Endodermal cell (in vitro differentiated cells): Measurements from ENCODE around the gene DTNB. TPM values are rescaled to one million over a fixed set of nuclear protein-coding genes. Genes with fewer than 3 reads are reported as not detected.

ENCODE experiments used
- DNase-seq: peaks from one replicate; pipeline ENCODE4 v3.0.0-alpha.2; 2017
- H3K27ac ChIP-seq: 2 replicates; pipeline ENCODE4 v1.5.1; 2013; ENCODE audit warnings: mild to moderate bottlenecking, low read depth, low read length, moderate library complexity
- H3K27me3 ChIP-seq: 2 replicates; pipeline ENCODE4 v1.6.1; 2013; ENCODE audit warnings: mild to moderate bottlenecking, low read length, moderate library complexity; ENCODE audit not compliant: insufficient read depth, control insufficient read depth, poor library complexity, severe bottlenecking
- H3K36me3 ChIP-seq: 2 replicates; pipeline ENCODE4 v1.7.0; 2013; ENCODE audit warnings: mild to moderate bottlenecking, low read length, moderate library complexity; ENCODE audit not compliant: control insufficient read depth, insufficient read depth
- H3K4me1 ChIP-seq: one replicate; pipeline ENCODE4 v1.7.0; 2013; ENCODE audit warnings: low read length; ENCODE audit not compliant: control insufficient read depth, insufficient read depth
- H3K4me3 ChIP-seq: 2 replicates; pipeline ENCODE4 v1.5.1; 2013; ENCODE audit warnings: mild to moderate bottlenecking, low read length, moderate library complexity
- H3K9ac ChIP-seq: 2 replicates; pipeline ENCODE4 v1.6.1; 2013; ENCODE audit warnings: mild to moderate bottlenecking, low read length, moderate library complexity; ENCODE audit not compliant: poor library complexity, severe bottlenecking; ENCODE audit errors: extremely low read depth
- H3K9me3 ChIP-seq: 2 replicates; pipeline ENCODE4 v1.6.1; 2013; ENCODE audit warnings: mild to moderate bottlenecking, low read length, moderate library complexity; ENCODE audit not compliant: control insufficient read depth
- H3K27ac Mint-ChIP-seq: 2 replicates; pipeline ENCODE4 v1.8.0; 2020; ENCODE audit warnings: mixed read lengths
- H3K27me3 Mint-ChIP-seq: 2 replicates; pipeline ENCODE4 v1.8.0; 2021; ENCODE audit warnings: mild to moderate bottlenecking, mixed read lengths; ENCODE audit not compliant: insufficient read depth
- H3K36me3 Mint-ChIP-seq: 2 replicates; pipeline ENCODE4 v1.8.0; 2020; ENCODE audit warnings: low read depth, mixed read lengths
- H3K4me1 Mint-ChIP-seq: 2 replicates; pipeline ENCODE4 v1.8.0; 2020; ENCODE audit warnings: mixed read lengths
- H3K4me3 Mint-ChIP-seq: 2 replicates; pipeline ENCODE4 v1.8.0; 2020; ENCODE audit warnings: mild to moderate bottlenecking, moderate library complexity, mixed read lengths
- H3K9me3 Mint-ChIP-seq: 2 replicates; pipeline ENCODE4 v1.8.0; 2020; ENCODE audit warnings: mild to moderate bottlenecking, mixed read lengths
- WGBS, 2 experiments: methylation state at CpG; one replicate each; pipeline versions ENCODE4 v1.1.5 to v1.1.7; 2013; ENCODE audit warnings: missing lambda C conversion rate in 2 of 2, mixed read lengths in 1 of 2; ENCODE audit not compliant: insufficient coverage in 1 of 2, insufficient read length in 1 of 2; 5-methylcytosine and 5-hydroxymethylcytosine counted together
- total RNA-seq, 2 donors: library from RNA; stranded (reverse); fragmentation: NEBNext Ultra II Directional in 1 of 2; extraction: Animal tissue kit (Norgen Biotek cat#: 25700) in 1 of 2; gene quantifications; 2 replicates in 1 of 2; 3 replicates in 1 of 2; pipeline ENCODE4 v1.2.1, GENCODE V29; 2021
- TF ChIP-seq, protein P1 (sequence below): fragments of 200-600 bp; sonication (generic); conservative IDR thresholded peaks from 2 replicates; pipeline ENCODE4 v1.5.0; 2021; ENCODE audit warnings: antibody characterized with exemption, mild to moderate bottlenecking

The DTNB gene
- total RNA-seq, 2 donors from 2014 or later: 38.8 to 48.7 TPM

DNA sequence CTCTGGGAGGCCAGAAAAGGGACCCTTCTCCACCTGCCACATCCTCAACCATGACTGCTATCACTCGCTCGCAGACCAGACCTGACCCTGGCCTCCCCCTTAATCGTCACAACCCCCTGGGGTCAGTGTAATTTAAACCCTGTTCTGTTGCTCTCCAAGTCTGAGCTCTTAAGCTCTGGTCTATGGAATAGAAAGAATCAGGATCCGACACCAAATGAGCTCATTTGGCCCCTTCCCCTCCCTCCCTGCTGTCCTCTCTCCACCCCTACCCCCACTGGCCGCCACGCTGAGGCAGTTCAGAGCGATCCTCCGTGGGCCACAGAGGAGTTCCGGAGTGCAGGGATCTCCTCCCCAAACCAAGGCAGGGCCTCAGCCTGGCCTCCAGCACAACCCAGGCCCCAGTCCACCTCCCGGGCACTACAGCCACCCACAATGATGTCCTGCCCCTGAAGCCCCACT, 337.0 kb downstream of the DTNB start:
- Mint-ChIP-seq H3K36me3 (no peaks in the 10 kb centered on the region), H3K4me1 (peaks cover 12% of the 10 kb centered on the region), H3K4me3 (no peak overlapping the region), H3K9me3 (no peaks in the 10 kb centered on the region), H3K27ac (no peak overlapping the region), H3K27me3 (no peaks in the 10 kb centered on the region)
- no peaks in the 10 kb centered on the region for H3K27me3 ChIP-seq
- WGBS, 2 experiments: 48 to 50% methylated on average over 4 to 10 of the region's 10 CpGs
- no peak overlapping the region for H3K9ac ChIP-seq
- TF ChIP-seq, protein P1, sequence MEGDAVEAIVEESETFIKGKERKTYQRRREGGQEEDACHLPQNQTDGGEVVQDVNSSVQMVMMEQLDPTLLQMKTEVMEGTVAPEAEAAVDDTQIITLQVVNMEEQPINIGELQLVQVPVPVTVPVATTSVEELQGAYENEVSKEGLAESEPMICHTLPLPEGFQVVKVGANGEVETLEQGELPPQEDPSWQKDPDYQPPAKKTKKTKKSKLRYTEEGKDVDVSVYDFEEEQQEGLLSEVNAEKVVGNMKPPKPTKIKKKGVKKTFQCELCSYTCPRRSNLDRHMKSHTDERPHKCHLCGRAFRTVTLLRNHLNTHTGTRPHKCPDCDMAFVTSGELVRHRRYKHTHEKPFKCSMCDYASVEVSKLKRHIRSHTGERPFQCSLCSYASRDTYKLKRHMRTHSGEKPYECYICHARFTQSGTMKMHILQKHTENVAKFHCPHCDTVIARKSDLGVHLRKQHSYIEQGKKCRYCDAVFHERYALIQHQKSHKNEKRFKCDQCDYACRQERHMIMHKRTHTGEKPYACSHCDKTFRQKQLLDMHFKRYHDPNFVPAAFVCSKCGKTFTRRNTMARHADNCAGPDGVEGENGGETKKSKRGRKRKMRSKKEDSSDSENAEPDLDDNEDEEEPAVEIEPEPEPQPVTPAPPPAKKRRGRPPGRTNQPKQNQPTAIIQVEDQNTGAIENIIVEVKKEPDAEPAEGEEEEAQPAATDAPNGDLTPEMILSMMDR: no peak
- H3K4me1 ChIP-seq: peaks cover 10% of the 10 kb centered on the region
- DNase-seq: no peak
- no peak overlapping the region for H3K4me3 ChIP-seq
- H3K27ac ChIP-seq: no peak overlapping the region
- H3K9me3 ChIP-seq: no peaks in the 10 kb centered on the region
- no peaks in the 10 kb centered on the region for H3K36me3 ChIP-seq

DNA sequence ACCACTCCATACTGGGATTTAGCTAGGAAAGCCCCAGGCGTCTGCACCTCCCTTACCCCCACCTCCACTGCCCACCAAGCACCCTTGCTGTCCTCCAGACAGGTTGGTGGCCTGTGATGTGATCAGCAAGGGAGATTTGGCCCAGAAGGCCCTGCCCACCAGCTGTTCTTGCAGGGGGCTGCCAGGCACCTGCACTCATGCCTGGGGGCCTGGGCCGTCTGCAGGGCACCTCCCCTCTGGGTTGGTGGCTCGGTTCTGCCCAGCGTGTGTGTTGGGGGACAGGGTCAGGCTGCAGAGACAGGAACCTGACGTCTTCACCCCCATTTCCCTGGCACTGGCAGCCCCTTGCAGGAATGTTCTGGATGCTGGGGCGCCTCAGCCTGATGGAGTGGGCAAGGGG, 337.4 kb downstream of the DTNB start:
- H3K36me3 ChIP-seq: no peaks in the 10 kb centered on the region
- H3K27ac ChIP-seq: no peak overlapping the region
- no peak overlapping the region for H3K4me3 ChIP-seq
- no peak overlapping the region for H3K9ac ChIP-seq
- H3K4me1 Mint-ChIP-seq: peaks cover 12% of the 10 kb centered on the region
- H3K4me1 ChIP-seq: peaks cover 10% of the 10 kb centered on the region
- DNase-seq: no peak
- no peaks in the 10 kb centered on the region for H3K9me3 ChIP-seq
- no peaks in the 10 kb centered on the region for H3K9me3 Mint-ChIP-seq
- no peaks in the 10 kb centered on the region for H3K27me3 Mint-ChIP-seq
- H3K27ac Mint-ChIP-seq: no peak overlapping the region
- H3K27me3 ChIP-seq: no peaks in the 10 kb centered on the region
- WGBS, 2 experiments: 55 to 80% methylated on average over 2 to 6 of the region's 6 CpGs
- H3K4me3 Mint-ChIP-seq: no peak overlapping the region
- TF ChIP-seq, protein P1: no peak
- H3K36me3 Mint-ChIP-seq: no peaks in the 10 kb centered on the region

DNA sequence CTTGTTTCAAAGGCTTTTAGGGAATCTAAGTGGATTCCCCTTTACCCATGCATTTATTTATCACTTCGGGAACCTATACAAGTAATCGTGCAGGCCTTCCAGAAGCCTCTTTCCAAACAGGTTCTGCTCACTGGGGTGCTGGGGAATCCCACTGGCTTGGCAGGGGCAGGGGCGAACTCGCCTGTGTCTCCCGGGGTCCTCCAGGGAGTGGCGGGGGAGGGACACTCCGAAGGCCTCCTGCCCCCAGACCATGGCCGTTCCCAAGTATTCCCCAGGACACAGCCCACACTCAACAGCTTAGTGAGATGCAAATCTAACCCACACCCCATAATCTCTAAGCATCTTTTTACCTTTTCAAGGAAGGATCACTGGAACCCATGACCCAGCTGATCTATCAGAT, 338.2 kb downstream of the DTNB start:
- 80 to 83% methylated on average over 5 to 8 of the region's 8 CpGs for WGBS, 2 experiments
- Mint-ChIP-seq H3K4me3 (no peak overlapping the region), H3K9me3 (no peaks in the 10 kb centered on the region), H3K27me3 (no peaks in the 10 kb centered on the region), H3K27ac (no peak overlapping the region), H3K36me3 (no peaks in the 10 kb centered on the region), H3K4me1 (peaks cover 12% of the 10 kb centered on the region)
- Histone ChIP-seq H3K4me3 (no peak overlapping the region), H3K36me3 (no peaks in the 10 kb centered on the region), H3K9ac (no peak overlapping the region), H3K4me1 (peaks cover 10% of the 10 kb centered on the region), H3K27ac (no peak overlapping the region), H3K27me3 (no peaks in the 10 kb centered on the region), H3K9me3 (no peaks in the 10 kb centered on the region)
- TF ChIP-seq, protein P1: no peak
- DNase-seq: no peak
